Activated T-cell treated with anti-CD3 and anti-CD28 coated beads, Interleukin-2, amount 50 U/mL, for 24 hours (primary cell): Measurements from ENCODE around the gene SULT1B1.
"Not testable (repeated sequence)": the region's sequence is repeated elsewhere in the genome, so short reads cannot be mapped to it uniquely, and the experiment has no call there.

Source experiments
- DNase-seq: peaks from one replicate; pipeline ENCODE4 v3.0.0-alpha.2; 2020
- H3K27ac Mint-ChIP-seq: 2 replicates; pipeline ENCODE4 v1.8.0; 2020; ENCODE audit warnings: mild to moderate bottlenecking, mixed read lengths
- H3K27me3 Mint-ChIP-seq: 2 replicates; pipeline ENCODE4 v1.8.0; 2020; ENCODE audit warnings: mixed read lengths
- H3K36me3 Mint-ChIP-seq: 2 replicates; pipeline ENCODE4 v1.8.0; 2020; ENCODE audit warnings: low read depth, mixed read lengths
- H3K4me1 Mint-ChIP-seq: 2 replicates; pipeline ENCODE4 v1.8.0; 2020; ENCODE audit warnings: low read depth, mixed read lengths
- H3K4me3 Mint-ChIP-seq: 2 replicates; pipeline ENCODE4 v1.8.0; 2020; ENCODE audit warnings: mild to moderate bottlenecking, moderate library complexity, mixed read lengths
- H3K9me3 Mint-ChIP-seq: 2 replicates; pipeline ENCODE4 v1.8.0; 2020; ENCODE audit warnings: mixed read lengths

Gene SULT1B1

DNA sequence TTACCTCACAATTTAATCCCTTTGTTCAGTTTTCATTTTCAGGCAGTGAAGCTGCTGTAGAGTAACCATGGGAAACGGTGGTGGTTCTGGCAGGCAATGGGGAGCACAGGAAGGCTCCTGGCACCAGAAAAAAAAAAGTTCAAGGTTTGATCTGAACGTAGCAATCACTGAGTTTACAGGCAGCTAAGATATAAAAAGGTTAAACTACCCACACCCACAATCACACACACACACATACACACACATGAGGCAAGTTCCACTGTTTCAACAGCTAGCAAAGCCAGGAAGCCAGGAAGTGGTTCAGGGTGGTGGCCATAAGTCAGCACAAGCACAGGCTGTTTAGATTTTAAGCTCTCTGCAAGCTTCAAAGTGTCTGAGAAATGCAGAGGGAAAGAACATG lies at the start of gene SULT1B1:
TSS of gene SULT1B1 (minus strand) at position 166 of the 400 bp plus-strand sequence. CDS start 5,403 bp downstream, outside the sequence.
- peak; percentile 41 for DNase-seq
- Mint-ChIP-seq H3K27me3 (no peaks in the 10 kb centered on the region), H3K9me3 (no peaks in the 10 kb centered on the region), H3K4me1 (peaks cover 60% of the 10 kb centered on the region), H3K36me3 (no peaks in the 10 kb centered on the region), H3K4me3 (peak within 1 kb of the TSS; percentile 77), H3K27ac (peak within 1 kb of the TSS; percentile 98)

DNA sequence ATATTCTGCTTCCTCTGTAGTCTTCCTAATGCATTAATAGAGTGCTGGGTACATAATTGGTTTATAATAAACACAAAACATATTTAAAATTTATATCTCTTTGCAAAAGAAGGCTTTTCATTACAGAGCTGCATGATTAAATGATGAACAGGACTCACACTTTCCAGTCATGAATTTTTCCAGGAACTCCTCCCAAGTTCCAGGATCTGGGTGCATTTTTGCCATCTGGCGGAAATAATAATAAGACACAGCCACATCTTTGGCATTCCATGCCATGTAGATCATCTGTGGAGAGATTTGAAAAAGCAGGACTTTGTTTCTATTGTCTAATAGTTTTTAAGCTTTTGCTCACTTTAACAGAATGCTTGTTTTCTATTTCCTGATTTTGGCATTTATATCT lies 40.2 kb upstream of the SULT1B1 start:
- peaks cover 2% of the 10 kb centered on the region for H3K9me3 Mint-ChIP-seq
- DNase-seq: no peak
- no peaks in the 10 kb centered on the region for H3K4me1 Mint-ChIP-seq
- H3K4me3 Mint-ChIP-seq: no peak overlapping the region
- H3K36me3 Mint-ChIP-seq: no peaks in the 10 kb centered on the region
- H3K27ac Mint-ChIP-seq: no peak overlapping the region
- no peaks in the 10 kb centered on the region for H3K27me3 Mint-ChIP-seq

DNA sequence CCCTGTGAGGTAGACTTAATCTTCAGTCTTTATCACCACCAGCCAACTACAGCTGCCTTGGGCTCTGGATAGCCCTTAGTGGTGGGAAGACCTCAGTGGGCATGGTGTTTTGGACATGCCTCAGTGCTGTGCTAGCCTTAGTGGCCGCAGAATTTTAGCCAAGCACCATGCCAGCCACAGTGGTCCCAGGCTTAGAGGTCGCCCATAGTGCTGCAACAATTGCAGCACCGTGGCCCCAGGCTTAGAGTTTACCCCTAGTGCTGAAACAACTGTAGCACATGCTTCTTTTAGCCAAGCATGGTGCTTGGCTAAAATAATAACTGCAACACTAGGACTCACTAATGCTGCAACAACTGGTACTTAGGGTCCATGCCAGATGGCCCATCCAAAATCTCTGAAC lies 38.9 kb upstream of the SULT1B1 start:
- Mint-ChIP-seq H3K27ac (no peak overlapping the region), H3K36me3 (no peaks in the 10 kb centered on the region), H3K4me3 (no peak overlapping the region), H3K4me1 (no peaks in the 10 kb centered on the region), H3K9me3 (peaks cover 2% of the 10 kb centered on the region), H3K27me3 (no peaks in the 10 kb centered on the region)
- DNase-seq: no peak

DNA sequence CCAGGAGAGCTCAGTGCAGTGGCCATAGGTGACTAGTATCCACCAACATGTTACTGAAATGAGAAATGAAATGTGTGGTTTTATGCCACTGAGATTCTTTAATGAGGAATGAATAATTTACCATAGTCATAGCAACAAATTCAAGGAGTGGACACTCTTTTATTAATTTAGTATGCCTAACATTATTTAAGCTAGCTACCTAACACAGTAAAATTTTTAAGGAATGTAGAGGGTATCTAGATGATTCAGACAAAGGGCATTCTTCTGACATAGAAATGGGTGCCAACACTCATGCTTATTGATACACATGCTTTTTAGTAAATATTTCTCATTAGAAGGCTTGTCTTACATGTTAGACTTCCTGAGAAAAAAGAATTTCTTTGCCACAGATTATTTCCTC lies 33.3 kb upstream of the SULT1B1 start:
- Mint-ChIP-seq H3K27me3 (no peaks in the 10 kb centered on the region), H3K36me3 (no peaks in the 10 kb centered on the region), H3K27ac (no peak overlapping the region), H3K9me3 (peaks cover 2% of the 10 kb centered on the region), H3K4me3 (no peak overlapping the region), H3K4me1 (no peaks in the 10 kb centered on the region)
- DNase-seq: no peak

DNA sequence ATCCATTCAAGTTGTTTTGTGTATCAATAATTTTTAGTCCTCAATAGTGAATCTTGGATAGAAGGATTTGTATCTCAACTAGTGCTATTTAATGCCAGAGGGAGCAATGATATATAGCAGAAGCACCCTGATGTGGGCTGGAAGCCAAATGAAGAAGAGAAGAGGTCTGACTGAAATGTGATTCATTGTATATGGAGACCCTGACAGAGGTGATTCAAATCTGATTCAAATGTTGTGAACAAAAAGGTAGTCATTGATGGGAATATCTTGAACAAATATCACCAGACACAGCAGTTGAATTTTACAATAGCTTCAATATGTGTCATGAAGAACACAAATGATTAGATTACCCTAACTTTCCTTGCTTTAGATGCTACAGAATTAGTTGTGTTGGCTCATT lies 27.5 kb upstream of the SULT1B1 start:
- H3K27ac Mint-ChIP-seq: no peak overlapping the region
- no peak for DNase-seq
- no peaks in the 10 kb centered on the region for H3K9me3 Mint-ChIP-seq
- H3K4me3 Mint-ChIP-seq: no peak overlapping the region
- H3K36me3 Mint-ChIP-seq: no peaks in the 10 kb centered on the region
- H3K4me1 Mint-ChIP-seq: peaks cover 1% of the 10 kb centered on the region
- H3K27me3 Mint-ChIP-seq: no peaks in the 10 kb centered on the region

DNA sequence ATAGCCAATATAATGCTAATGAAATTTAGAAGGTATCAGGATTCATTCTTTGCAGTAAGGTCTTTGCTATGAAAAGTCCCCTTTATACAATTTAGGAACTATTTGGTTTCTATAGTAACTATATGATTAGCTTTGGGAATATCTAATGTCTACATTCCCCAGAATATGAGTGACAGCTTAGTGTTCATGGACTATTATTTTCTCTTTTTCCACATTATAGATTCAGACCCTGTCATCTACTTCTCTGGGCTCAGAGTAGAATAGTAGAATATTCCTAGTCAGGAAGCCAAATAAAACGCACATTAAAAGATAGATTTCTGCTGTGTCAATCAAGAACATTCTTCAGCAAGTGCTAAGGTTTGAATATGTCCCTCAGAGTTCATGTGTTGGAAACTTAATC lies 26.1 kb upstream of the SULT1B1 start:
- no peaks in the 10 kb centered on the region for H3K27me3 Mint-ChIP-seq
- no peak overlapping the region for H3K4me3 Mint-ChIP-seq
- H3K4me1 Mint-ChIP-seq: peaks cover 1% of the 10 kb centered on the region
- no peak for DNase-seq
- H3K36me3 Mint-ChIP-seq: no peaks in the 10 kb centered on the region
- no peak overlapping the region for H3K27ac Mint-ChIP-seq
- H3K9me3 Mint-ChIP-seq: no peaks in the 10 kb centered on the region

DNA sequence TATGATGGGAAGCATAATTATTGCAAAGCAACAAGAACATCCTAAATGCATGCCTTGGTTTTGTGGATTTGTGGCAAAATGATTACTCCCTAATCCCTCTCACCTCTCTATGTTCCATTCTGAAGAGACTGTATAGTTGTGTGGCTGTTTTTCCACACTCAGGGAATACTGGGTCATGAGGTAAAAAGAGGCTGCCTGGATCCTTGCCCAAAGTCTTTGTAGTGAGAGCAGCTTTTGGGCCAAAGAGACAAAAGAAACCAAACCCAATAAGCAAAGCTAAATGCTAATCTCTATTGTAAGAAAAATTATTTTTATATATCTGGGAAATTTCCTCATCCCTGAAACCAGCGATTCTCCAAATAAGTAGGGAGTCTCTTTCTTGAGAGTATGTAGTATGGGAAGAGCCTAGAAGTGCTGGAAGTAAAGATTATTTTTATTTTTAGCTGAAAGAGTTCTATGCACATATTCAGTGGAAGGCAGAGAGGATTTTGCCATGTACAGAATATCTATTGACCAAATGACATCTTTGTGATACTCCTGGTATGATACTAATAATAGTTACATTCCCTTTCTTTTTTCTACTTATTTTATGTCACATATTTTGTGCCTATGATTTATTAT lies 24.9 kb upstream of the SULT1B1 start:
- no peaks in the 10 kb centered on the region for H3K9me3 Mint-ChIP-seq
- no peak overlapping the region for H3K27ac Mint-ChIP-seq
- no peaks in the 10 kb centered on the region for H3K36me3 Mint-ChIP-seq
- H3K4me3 Mint-ChIP-seq: no peak overlapping the region
- peaks cover 1% of the 10 kb centered on the region for H3K4me1 Mint-ChIP-seq
- no peak for DNase-seq
- no peaks in the 10 kb centered on the region for H3K27me3 Mint-ChIP-seq

DNA sequence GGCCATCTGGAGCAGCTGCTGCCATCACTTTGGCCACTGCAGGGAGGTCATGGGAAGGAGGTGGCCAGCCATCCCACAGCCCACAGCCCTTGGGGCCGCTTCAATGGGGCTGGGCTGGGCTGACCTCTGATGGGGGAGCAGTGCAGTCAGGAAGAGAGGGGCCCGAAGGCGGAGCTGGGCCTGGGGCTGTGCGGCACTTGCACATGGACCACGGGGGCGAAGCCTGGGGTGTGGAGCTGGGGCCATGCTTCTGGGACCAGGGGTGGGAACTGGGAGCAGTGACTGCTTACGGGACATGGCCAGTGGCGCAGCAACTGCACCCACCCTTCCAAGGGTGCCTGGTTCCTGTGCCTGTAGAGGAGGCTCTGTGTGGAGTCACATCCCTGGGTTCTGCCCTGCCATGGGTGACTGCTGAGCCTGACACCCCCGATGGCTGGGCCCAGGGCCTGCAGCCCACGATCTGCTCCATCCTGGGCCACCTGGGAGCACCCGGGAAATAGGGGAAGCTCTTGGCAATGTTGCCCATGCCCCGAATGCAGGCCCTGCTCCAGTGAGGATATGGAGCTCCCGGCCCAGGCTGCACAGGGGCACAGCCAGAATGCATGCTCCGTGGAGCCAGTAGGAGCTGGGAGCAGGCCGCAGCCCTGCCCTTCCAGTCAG lies 22.4 kb upstream of the SULT1B1 start:
- Mint-ChIP-seq H3K36me3 (no peaks in the 10 kb centered on the region), H3K27me3 (no peaks in the 10 kb centered on the region), H3K9me3 (no peaks in the 10 kb centered on the region), H3K27ac (no peak overlapping the region), H3K4me1 (no peaks in the 10 kb centered on the region), H3K4me3 (no peak overlapping the region)
- no peak for DNase-seq

DNA sequence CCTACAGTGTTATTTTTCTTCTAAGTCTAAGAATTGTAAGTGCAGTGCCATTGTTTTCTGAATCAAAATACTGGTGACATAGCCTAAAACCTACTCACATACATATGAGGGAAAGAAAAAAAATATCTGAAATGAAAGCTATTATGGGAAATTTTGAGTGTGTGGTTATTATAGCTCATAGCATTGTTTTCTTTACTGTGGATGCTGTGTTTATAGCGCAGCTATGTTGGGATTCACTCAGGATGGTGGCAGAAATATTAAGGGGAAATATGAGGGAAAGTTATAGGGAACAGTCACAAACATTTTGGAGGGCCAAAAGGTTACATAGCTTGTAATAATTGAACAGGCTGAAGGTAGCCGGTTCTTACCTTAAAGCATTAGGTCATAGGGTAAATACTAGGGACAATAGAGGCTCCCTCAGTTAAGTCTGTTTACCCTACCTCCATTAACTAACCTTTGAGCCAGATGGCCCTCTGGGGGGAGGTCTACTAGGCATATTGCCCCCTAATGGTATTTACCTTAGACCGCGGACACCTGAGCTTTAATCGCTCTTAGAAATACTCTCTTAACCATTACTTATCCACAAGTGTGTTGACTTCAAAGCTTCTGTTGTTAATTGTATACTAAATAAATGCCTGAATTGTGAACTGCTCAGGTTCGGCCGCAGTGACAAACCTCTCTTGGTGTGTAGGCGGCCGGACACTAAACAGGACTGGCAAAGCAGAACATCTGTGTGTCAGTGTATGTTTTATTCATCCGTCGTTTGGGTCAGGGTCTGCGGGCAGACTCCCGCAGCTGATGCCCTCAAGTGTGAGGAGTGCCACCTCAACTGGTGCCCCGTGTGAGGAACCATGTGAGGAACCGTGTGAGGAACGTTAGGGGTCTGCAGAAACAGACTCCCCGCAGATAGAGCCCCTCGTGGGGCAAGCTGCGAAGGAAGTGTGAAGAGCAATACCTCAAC lies 21.3 kb upstream of the SULT1B1 start:
- DNase-seq: no peak
- no peak overlapping the region for H3K4me3 Mint-ChIP-seq
- H3K4me1 Mint-ChIP-seq: no peaks in the 10 kb centered on the region
- no peak overlapping the region for H3K27ac Mint-ChIP-seq
- no peaks in the 10 kb centered on the region for H3K36me3 Mint-ChIP-seq
- no peaks in the 10 kb centered on the region for H3K27me3 Mint-ChIP-seq
- no peaks in the 10 kb centered on the region for H3K9me3 Mint-ChIP-seq

DNA sequence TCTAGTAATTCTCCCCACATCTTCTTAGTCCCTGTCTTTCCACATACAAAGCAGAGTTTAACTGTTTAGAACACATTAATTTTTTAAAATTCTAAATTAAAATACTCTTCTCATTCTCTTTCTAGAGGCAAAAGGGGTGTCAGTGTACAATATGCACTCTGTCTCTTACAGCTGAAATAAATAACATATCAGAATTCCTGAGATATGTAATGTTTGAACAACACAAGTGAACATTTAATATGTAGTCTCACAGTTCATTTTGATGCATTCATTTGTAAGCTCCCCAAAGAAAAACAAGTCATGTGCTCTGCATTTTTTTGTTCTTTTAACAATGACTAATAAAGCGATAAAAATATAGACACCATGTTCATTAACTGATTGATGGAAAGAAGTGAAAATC lies 19.7 kb upstream of the SULT1B1 start:
- H3K9me3 Mint-ChIP-seq: no peaks in the 10 kb centered on the region
- no peak for DNase-seq
- no peaks in the 10 kb centered on the region for H3K4me1 Mint-ChIP-seq
- H3K27me3 Mint-ChIP-seq: no peaks in the 10 kb centered on the region
- H3K27ac Mint-ChIP-seq: no peak overlapping the region
- H3K4me3 Mint-ChIP-seq: no peak overlapping the region
- H3K36me3 Mint-ChIP-seq: no peaks in the 10 kb centered on the region

DNA sequence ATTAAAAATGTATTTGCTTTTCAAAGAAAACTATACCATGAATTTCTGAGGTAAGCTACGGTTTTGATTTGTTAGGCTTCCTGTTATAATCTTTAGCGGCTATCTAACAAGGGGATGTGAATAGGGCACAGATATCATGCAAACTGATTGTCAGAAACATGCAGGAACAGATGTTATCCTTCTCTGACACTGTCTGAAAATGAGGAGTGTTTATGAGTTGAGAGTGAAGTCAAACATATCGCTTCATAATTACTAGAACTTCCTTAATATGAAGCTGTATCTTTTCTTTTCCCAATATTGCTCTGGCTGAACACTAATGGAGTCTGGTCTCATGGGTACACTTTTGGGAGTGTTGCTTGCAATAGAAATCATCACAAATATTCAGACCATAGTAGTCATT lies 16.3 kb upstream of the SULT1B1 start:
- Mint-ChIP-seq H3K4me1 (no peaks in the 10 kb centered on the region), H3K36me3 (no peaks in the 10 kb centered on the region), H3K4me3 (no peak overlapping the region), H3K27me3 (no peaks in the 10 kb centered on the region), H3K27ac (no peak overlapping the region), H3K9me3 (no peaks in the 10 kb centered on the region)
- DNase-seq: no peak

DNA sequence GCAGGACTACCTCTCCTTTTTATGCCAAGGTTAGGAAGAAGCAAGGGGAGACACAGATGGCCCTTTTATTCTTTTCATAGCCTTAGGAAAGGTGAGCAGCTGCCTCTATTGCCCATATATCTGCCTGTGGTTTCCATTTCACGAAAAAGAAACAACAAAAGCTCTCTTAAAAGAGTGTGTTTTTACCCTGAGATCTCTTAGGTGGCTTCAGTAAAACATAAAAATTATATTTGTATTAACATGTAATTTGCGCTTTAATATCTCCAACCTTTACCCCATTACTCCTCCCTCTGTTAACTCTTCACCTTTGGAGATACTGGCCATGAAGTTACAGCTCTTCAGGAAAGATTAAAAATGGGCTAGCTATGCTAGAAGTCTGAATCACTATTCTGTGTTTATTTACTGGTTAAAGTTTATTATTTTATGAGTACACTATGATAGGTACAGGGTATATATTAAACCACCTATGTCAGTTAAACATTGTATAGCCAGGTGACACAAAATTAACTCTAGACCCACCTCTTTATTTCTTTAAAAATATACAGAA lies 15.0 kb upstream of the SULT1B1 start:
- no peak for DNase-seq
- Mint-ChIP-seq H3K9me3 (no peaks in the 10 kb centered on the region), H3K4me3 (no peak overlapping the region), H3K27me3 (no peaks in the 10 kb centered on the region), H3K4me1 (peaks cover 3% of the 10 kb centered on the region), H3K27ac (no peak overlapping the region), H3K36me3 (no peaks in the 10 kb centered on the region)

DNA sequence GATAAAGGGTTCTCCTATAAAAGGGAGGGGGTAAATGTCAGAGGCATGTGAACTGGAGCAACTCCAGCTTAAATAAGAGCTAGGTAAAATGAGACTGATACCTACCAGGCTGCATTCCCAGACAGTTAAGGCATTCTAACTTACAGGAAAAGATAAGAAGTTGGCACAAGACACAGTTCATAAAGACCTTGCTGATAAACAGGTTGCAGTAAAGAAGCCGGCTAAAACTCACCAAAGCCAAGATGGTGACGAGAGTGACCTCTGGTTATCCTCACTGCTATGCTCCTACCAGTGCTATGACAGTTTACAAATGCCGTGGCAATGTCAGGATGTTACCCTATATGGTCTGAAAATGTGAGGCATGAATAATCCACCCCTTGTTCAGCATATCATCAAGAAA lies 13.1 kb upstream of the SULT1B1 start:
- Mint-ChIP-seq H3K4me3 (no peak overlapping the region), H3K36me3 (no peaks in the 10 kb centered on the region), H3K4me1 (peaks cover 3% of the 10 kb centered on the region), H3K27me3 (no peaks in the 10 kb centered on the region), H3K27ac (no peak overlapping the region), H3K9me3 (no peaks in the 10 kb centered on the region)
- no peak for DNase-seq

DNA sequence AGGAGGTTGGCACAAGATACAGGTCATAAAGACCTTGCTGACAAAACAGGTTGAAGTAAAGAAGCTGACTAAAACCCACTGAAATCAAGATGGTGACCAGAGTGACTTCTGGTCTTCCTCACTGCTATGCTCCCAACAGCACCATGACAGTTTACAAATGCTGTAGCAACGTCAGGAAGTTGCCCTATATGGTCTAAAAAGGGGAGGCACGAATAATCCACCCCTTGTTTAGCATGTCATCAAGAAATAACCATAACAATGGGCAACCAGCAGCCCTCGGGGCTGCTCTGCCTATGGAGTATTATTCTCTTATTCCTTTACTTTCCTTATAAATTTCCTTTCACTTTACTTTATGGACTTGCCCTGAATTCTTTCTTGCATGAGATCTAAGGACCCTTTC lies 8.1 kb upstream of the SULT1B1 start:
- DNase-seq, H3K9me3 Mint-ChIP-seq, H3K36me3 Mint-ChIP-seq, H3K4me3 Mint-ChIP-seq, H3K27ac Mint-ChIP-seq, H3K27me3 Mint-ChIP-seq: not testable (repeated sequence)
- peaks cover 21% of the 10 kb centered on the region for H3K4me1 Mint-ChIP-seq

DNA sequence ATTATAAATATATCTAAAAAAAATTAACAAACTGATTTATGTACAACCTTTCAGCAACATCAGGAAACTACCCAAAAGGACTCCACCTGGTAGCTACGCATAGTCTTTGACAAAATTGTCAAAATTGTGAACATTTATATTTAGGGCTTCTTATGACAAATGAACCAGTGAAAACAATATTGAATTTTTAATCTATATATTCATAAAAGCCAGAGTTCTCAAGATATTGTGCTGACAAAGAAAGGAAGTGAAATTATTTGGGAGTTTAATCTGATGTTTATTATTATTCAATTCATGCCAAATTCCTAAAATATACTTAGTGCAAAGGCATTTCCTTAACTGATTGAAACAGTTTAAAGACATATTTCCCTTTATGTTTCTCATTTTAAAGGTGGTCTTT lies 5.3 kb upstream of the SULT1B1 start:
- Mint-ChIP-seq H3K36me3 (no peaks in the 10 kb centered on the region), H3K27ac (no peak overlapping the region)
- no peak for DNase-seq

More for the DNA sequence above, 5.3 kb upstream of the SULT1B1 start:
- H3K4me1 Mint-ChIP-seq: peaks cover 32% of the 10 kb centered on the region
- H3K4me3 Mint-ChIP-seq: no peak overlapping the region
- H3K9me3 Mint-ChIP-seq: no peaks in the 10 kb centered on the region
- no peaks in the 10 kb centered on the region for H3K27me3 Mint-ChIP-seq
